Panc1 (cell line): ENCODE data around the gene SIVA1. TPM values are rescaled to one million over a fixed set of nuclear protein-coding genes. Genes with fewer than 3 reads are reported as not detected.

ENCODE experiments used
- ATAC-seq: fragments of 200-7000 bp; cut with Tn5 transposase; 2 replicates; pipeline ENCODE4 v1.9.1; 2020; ENCODE audit warnings: mild to moderate bottlenecking, moderate library complexity
- BruUV-seq: library from RNA; stranded (reverse); fragments of 400-500 nt; replicated peaks from 2 replicates; lab custom pipeline; 2021; lab: Mats Ljungman, UMichigan
- CTCF ChIA-PET: fragments of 300-600 bp; sonication (Branson Sonifier 250); formaldehyde crosslinking; loops from one replicate; lab custom pipeline; 2022; ENCODE audit warnings: antibody characterized with exemption; lab: Charles Lee
- POLR2A ChIA-PET: fragments of 300-600 bp; sonication (Branson Sonifier 250); formaldehyde crosslinking; loops from one replicate; lab custom pipeline; 2022; ENCODE audit warnings: antibody characterized with exemption; lab: Charles Lee
- DNase-seq: peaks from one replicate; pipeline ENCODE4 v3.0.0-alpha.2; 2010; ENCODE audit warnings: low read depth, low spot score
- H3K27ac ChIP-seq: 2 replicates; pipeline ENCODE4 v1.5.1; 2011; ENCODE audit warnings: mild to moderate bottlenecking, low read length, inconsistent platforms
- H3K27me3 ChIP-seq: fragments of 200-500 bp; sonication (Bioruptor generic); 2 replicates; pipeline ENCODE4 v1.6.0; 2014; ENCODE audit warnings: low read length, inconsistent platforms; ENCODE audit not compliant: control insufficient read depth, insufficient read depth
- H3K36me3 ChIP-seq: fragments of 200-500 bp; sonication (Bioruptor generic); 2 replicates; pipeline ENCODE4 v1.5.1; 2014; ENCODE audit warnings: inconsistent platforms, mild to moderate bottlenecking, low read length, moderate library complexity; ENCODE audit not compliant: control insufficient read depth, insufficient read depth
- H3K4me1 ChIP-seq: 2 replicates; pipeline ENCODE4 v1.5.1; 2011; ENCODE audit warnings: inconsistent platforms, mild to moderate bottlenecking, low read length, moderate library complexity; ENCODE audit not compliant: control insufficient read depth, insufficient read depth
- H3K4me3 ChIP-seq, 2 experiments: 2 replicates each; pipeline ENCODE4 v1.5.1; 2011 to 2012; ENCODE audit warnings: low read depth in 2 of 2, low read length in 2 of 2, mild to moderate bottlenecking in 2 of 2, inconsistent platforms in 1 of 2, moderate library complexity in 1 of 2
- H3K9me3 ChIP-seq: fragments of 200-500 bp; sonication (Bioruptor generic); 2 replicates; pipeline ENCODE4 v1.5.1; 2014; ENCODE audit warnings: low read depth, mild to moderate bottlenecking, inconsistent platforms, low read length, moderate library complexity; ENCODE audit not compliant: control insufficient read depth, insufficient read depth
- CTCF ChIP-seq: fragments of 450-650 bp; IDR thresholded peaks from 2 replicates; pipeline ENCODE4 v1.5.1; 2017; ENCODE audit warnings: mild to moderate bottlenecking
- POLR2AphosphoS5 ChIP-seq: IDR thresholded peaks from 2 replicates; pipeline ENCODE4 v1.6.1; 2012; ENCODE audit warnings: mild to moderate bottlenecking, low read depth, low read length, moderate library complexity
- REST ChIP-seq, 2 experiments: IDR thresholded peaks; 2 replicates each; pipeline ENCODE4 v1.6.1; 2011 to 2012; ENCODE audit warnings: low read depth in 2 of 2, control low read depth in 1 of 2, low read length in 1 of 2, mild to moderate bottlenecking in 1 of 2, moderate library complexity in 1 of 2; ENCODE audit not compliant: insufficient read depth in 1 of 2
- SIN3A ChIP-seq: IDR thresholded peaks from 2 replicates; pipeline ENCODE4 v1.6.1; 2012; ENCODE audit warnings: low read depth, mild to moderate bottlenecking, low read length, moderate library complexity, borderline replicate concordance; ENCODE audit not compliant: insufficient read depth
- TCF7L2 ChIP-seq: IDR thresholded peaks from 2 replicates; pipeline ENCODE4 v1.6.1; 2011; ENCODE audit warnings: mild to moderate bottlenecking, low read depth, low read length, inconsistent platforms
- in situ Hi-C: cut with HindIII; loops from 2 replicates; pipeline ENCODE4 v1.10.0; 2016; ENCODE audit warnings: low sequenced_read_pairs, low pct_unique_long_range_greater_than_20kb
- intact Hi-C: fragments of 100-400 bp; cut with micrococcal nuclease; formaldehyde crosslinking; loops from one replicate; pipeline ENCODE4 v1.10.0; 2022; ENCODE audit not compliant: unreplicated experiment
- total RNA-seq: library from RNA; stranded (reverse); gene quantifications from one replicate; pipeline ENCODE4 v1.2.1, GENCODE V29; 2021; ENCODE audit not compliant: unreplicated experiment

Gene SIVA1
- total RNA-seq, 1 experiment from 2014 or later: 100 TPM

- no peak; the same call in 1 of the 2 replicates for TF ChIP-seq POLR2AphosphoS5
- TF ChIP-seq TCF7L2: no peak
- TF ChIP-seq SIN3A: no peak
- TF ChIP-seq REST (IDR thresholded peaks at IDR 0.05; ENCODE audit: insufficient read depth in 1 of 2, low read depth in 2 of 2, low read length in 1 of 2): no peak
- TF ChIP-seq CTCF: peak; percentile 92
- DNase-seq (no peak), ATAC-seq (peak; percentile 54)
- in situ Hi-C loops: no loop called here
- no peaks in the 10 kb centered on the region for H3K36me3 ChIP-seq
- POLR2A ChIA-PET: no interaction called here
- CTCF ChIA-PET: no interaction called here
- no peaks in the 10 kb centered on the region for H3K9me3 ChIP-seq
- no TSS peak for BruUV-seq
- H3K4me1 ChIP-seq: peaks cover 40% of the 10 kb centered on the region
- no peak overlapping the region for H3K4me3 ChIP-seq
- no peaks in the 10 kb centered on the region for H3K27me3 ChIP-seq
- intact Hi-C loops: loop anchor here (5.0 kb wide), 1 partner anchor 56 kb away; no protein-coding TSS in a partner anchor
- H3K27ac ChIP-seq: peak overlapping the region; percentile 72
Observed at GRCh38 chr14:104708606-104709268, 44.2 kb upstream of the SIVA1 start.

GRCh38 chr14:104709387-104710039, 43.4 kb upstream of the SIVA1 start:
- H3K36me3 ChIP-seq: no peaks in the 10 kb centered on the region
- no peak for DNase-seq
- H3K4me3 ChIP-seq: no peak overlapping the region
- no TSS peak for BruUV-seq
- peaks cover 40% of the 10 kb centered on the region for H3K4me1 ChIP-seq
- ChIA-PET POLR2A (no interaction called here), CTCF (no interaction called here)
- no peaks in the 10 kb centered on the region for H3K27me3 ChIP-seq
- in situ Hi-C loops: no loop called here
- intact Hi-C loops: loop anchor here (5.0 kb wide), 1 partner anchor 57 kb away; no protein-coding TSS in a partner anchor
- no peak for ATAC-seq
- no peak for TF ChIP-seq CTCF
- 0 out of 2 replicates have a peak, but pooled peaks have one; percentile 4 for TF ChIP-seq POLR2AphosphoS5
- H3K27ac ChIP-seq: peak overlapping the region; percentile 72
- H3K9me3 ChIP-seq: no peaks in the 10 kb centered on the region
